ENCODE results near the gene CHST7.

CHST7 gene

GRCh38 chrX:46642145-46642544, 68.6 kb downstream of the CHST7 start:
- TF ChIP-seq, protein P1, sequence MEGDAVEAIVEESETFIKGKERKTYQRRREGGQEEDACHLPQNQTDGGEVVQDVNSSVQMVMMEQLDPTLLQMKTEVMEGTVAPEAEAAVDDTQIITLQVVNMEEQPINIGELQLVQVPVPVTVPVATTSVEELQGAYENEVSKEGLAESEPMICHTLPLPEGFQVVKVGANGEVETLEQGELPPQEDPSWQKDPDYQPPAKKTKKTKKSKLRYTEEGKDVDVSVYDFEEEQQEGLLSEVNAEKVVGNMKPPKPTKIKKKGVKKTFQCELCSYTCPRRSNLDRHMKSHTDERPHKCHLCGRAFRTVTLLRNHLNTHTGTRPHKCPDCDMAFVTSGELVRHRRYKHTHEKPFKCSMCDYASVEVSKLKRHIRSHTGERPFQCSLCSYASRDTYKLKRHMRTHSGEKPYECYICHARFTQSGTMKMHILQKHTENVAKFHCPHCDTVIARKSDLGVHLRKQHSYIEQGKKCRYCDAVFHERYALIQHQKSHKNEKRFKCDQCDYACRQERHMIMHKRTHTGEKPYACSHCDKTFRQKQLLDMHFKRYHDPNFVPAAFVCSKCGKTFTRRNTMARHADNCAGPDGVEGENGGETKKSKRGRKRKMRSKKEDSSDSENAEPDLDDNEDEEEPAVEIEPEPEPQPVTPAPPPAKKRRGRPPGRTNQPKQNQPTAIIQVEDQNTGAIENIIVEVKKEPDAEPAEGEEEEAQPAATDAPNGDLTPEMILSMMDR (IDR thresholded peaks at IDR 0.05; ENCODE audit: insufficient read depth, low read depth, low read length, missing control alignments), result peak; percentile 43
- H3K4me3 ChIP-seq (ENCODE audit: low read length), result no peak overlapping the region
- peak; percentile 45 for DNase-seq (ENCODE audit: low read depth)

DNA sequence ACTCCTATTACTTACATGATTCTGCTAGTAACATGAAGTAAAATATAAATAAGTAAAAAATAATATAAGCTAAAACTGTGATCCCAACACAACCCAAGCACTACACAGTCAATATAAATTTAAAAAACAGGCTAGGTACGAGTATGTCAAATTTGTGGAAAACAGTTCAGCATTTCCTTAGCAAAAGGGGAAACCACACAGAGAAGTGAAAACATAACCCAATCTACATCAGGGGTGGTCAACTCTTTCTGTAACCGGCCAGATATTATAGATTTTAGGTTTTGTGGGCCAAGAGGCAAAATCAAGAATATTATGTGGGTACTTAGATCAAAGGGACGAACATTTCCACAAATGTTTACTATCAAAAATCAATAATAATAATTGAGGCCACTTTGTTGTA, 70.1 kb downstream of the CHST7 start:
- TF ChIP-seq, protein P1 (IDR thresholded peaks at IDR 0.05; ENCODE audit: insufficient read depth, low read depth, low read length, missing control alignments), result no peak
- DNase-seq (ENCODE audit: low read depth), result no peak
- H3K4me3 ChIP-seq (ENCODE audit: low read length), result no peak overlapping the region

DNA sequence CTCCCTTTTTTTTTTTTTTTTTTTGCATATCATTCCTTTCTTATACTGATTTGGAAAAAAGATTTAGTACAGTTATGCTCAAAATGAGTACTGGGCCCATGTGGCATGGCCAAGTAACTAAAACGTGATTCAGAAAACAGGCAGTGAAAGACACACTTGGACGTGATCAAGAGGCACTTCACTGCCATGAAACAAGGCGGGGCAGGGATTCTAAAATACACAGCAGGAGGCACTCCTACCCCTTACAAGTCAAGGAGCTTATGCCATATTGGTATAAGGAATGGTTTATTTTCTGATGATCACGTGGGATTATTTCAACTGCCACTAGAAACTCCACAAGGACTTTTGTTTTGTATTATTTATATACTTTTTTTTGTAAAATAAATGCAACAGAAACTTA, 72.0 kb downstream of the CHST7 start:
- no peak overlapping the region for H3K4me3 ChIP-seq (ENCODE audit: low read length)
- DNase-seq (ENCODE audit: low read depth), result no peak
- TF ChIP-seq, protein P1 (IDR thresholded peaks at IDR 0.05; ENCODE audit: insufficient read depth, low read depth, low read length, missing control alignments), result no peak

GRCh38 chrX:46647251-46647650, 73.7 kb downstream of the CHST7 start:
- no peak overlapping the region for H3K4me3 ChIP-seq (ENCODE audit: low read length)
- DNase-seq (ENCODE audit: low read depth), result no peak
- TF ChIP-seq, protein P1 (IDR thresholded peaks at IDR 0.05; ENCODE audit: insufficient read depth, low read depth, low read length, missing control alignments), result no peak

All from epithelial cell of esophagus (primary cell).